OCI-LY1 (cell line): ENCODE data around the gene PRM1.
A peak's percentile ranks its signal among the peaks of the same experiment; 100 is the strongest.

Experiments used
- H2AFZ ChIP-seq: fragments of 200-600 bp; sonication (generic), shearing (Covaris generic); 2 replicates; pipeline ENCODE4 v1.6.0; 2014; ENCODE audit warnings: antibody characterized with exemption, mild to moderate bottlenecking, low read length
- H3F3A ChIP-seq: fragments of 200-600 bp; sonication (generic), shearing (Covaris generic); 2 replicates; pipeline ENCODE4 v1.6.0; 2014; ENCODE audit warnings: mild to moderate bottlenecking, antibody characterized with exemption, low read length, moderate library complexity; ENCODE audit not compliant: insufficient read depth
- H3K27ac ChIP-seq: fragments of 200-600 bp; sonication (generic); 2 replicates; pipeline ENCODE4 v1.5.1; 2014; ENCODE audit warnings: low read length, mixed run types, mild to moderate bottlenecking, low read depth; ENCODE audit not compliant: poor library complexity, severe bottlenecking
- H3K27me3 ChIP-seq: fragments of 200-600 bp; sonication (generic); 2 replicates; pipeline ENCODE4 v1.6.0; 2014; ENCODE audit warnings: antibody characterized with exemption, mild to moderate bottlenecking, low read length, moderate library complexity; ENCODE audit not compliant: insufficient read depth
- H3K36me3 ChIP-seq: fragments of 200-600 bp; sonication (generic); 2 replicates; pipeline ENCODE4 v1.6.1; 2014; ENCODE audit warnings: mild to moderate bottlenecking, antibody characterized with exemption, low read length, moderate library complexity, mixed read lengths; ENCODE audit not compliant: insufficient read depth
- H3K4me1 ChIP-seq: fragments of 200-600 bp; sonication (generic); 2 replicates; pipeline ENCODE4 v1.5.1; 2014; ENCODE audit warnings: mild to moderate bottlenecking, low read length, moderate library complexity; ENCODE audit not compliant: insufficient read depth, severe bottlenecking
- H3K4me2 ChIP-seq: fragments of 200-600 bp; sonication (generic), shearing (Covaris generic); 2 replicates; pipeline ENCODE4 v1.6.1; 2014; ENCODE audit warnings: low read length
- H3K4me3 ChIP-seq: fragments of 200-600 bp; sonication (generic); 2 replicates; pipeline ENCODE4 v1.5.1; 2014; ENCODE audit warnings: low read length, low read depth, mild to moderate bottlenecking, mixed read lengths; ENCODE audit not compliant: poor library complexity, severe bottlenecking
- H3K79me2 ChIP-seq: fragments of 200-600 bp; shearing (Covaris generic); 2 replicates; pipeline ENCODE4 v1.6.1; 2016; ENCODE audit warnings: mixed run types, low read length, mixed read lengths; ENCODE audit not compliant: insufficient read depth
- H3K9ac ChIP-seq: fragments of 200-600 bp; sonication (generic), shearing (Covaris generic); 2 replicates; pipeline ENCODE4 v1.6.1; 2014; ENCODE audit warnings: mild to moderate bottlenecking, low read length, mixed read lengths
- H3K9me2 ChIP-seq: fragments of 200-600 bp; sonication (generic), shearing (Covaris generic); 2 replicates; pipeline ENCODE4 v1.6.1; 2014; ENCODE audit warnings: low read depth, mild to moderate bottlenecking, low read length, mixed read lengths
- H3K9me3 ChIP-seq: fragments of 200-600 bp; shearing (Covaris generic); 2 replicates; pipeline ENCODE4 v1.6.1; 2014; ENCODE audit warnings: low read length, mixed read lengths
- H4K20me1 ChIP-seq: fragments of 200-600 bp; sonication (generic), shearing (Covaris generic); 2 replicates; pipeline ENCODE4 v1.6.0; 2016; ENCODE audit warnings: mild to moderate bottlenecking, low read length; ENCODE audit not compliant: insufficient read depth
- EZH2 ChIP-seq: fragments of 200-600 bp; sonication (generic), shearing (Covaris generic); IDR thresholded peaks from 2 replicates; pipeline ENCODE4 v1.8.0; 2017; ENCODE audit warnings: borderline replicate concordance, mixed run types, mild to moderate bottlenecking, antibody characterized with exemption, low read length, moderate library complexity, mixed read lengths
- TF ChIP-seq, protein P1 (sequence below): fragments of 200-600 bp; sonication (generic), shearing (Covaris generic); IDR thresholded peaks from 2 replicates; pipeline ENCODE4 v1.5.1; 2017; ENCODE audit warnings: mild to moderate bottlenecking, antibody characterized with exemption, low read length, moderate library complexity, mixed read lengths

Gene PRM1

DNA sequence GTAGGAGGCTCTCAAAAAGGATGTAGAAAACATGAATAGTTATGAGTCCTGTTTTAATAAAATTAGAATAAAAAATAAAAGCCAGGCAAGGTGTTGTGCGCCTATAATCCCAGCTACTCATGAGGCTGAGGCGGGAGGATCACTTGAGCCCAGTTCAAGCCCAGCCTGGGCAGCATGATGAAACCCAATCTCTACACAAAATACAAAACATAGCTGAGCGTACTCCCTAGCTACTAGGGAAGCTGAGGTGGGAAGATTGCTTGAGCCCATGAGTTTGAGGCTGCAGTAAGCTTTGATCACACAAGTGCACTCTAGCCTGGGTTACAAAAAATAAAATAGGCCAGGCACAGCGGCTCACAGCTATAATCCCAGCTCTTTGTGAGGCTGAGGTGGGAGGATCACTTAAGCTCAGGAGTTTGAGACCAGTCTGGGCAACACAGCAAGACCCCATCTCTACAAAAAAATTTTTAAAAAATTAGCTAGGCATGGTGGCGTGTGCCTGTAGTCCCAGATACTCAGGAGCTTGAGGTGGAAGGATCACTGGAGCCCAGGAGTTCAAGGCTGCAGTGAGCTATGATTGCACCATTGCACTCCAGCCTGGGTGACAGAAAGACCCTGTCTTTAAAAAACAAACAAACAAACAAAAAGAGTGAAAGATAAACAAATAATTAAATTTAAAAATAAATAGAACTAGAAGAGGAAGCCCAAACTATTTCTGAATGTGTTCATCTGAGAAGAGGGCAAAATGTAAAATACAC is 17.2 kb upstream of the PRM1 start:
- Histone ChIP-seq H3K27me3 (no peaks in the 10 kb centered on the region), H3K4me3 (peak overlapping the region; percentile 18), H3K4me2 (peak overlapping the region; percentile 45), H3K27ac (peak overlapping the region; percentile 98), H4K20me1 (no peaks in the 10 kb centered on the region), H3K36me3 (no peaks in the 10 kb centered on the region), H2AFZ (no peak overlapping the region), H3K9ac (peak overlapping the region; percentile 59), H3K4me1 (peaks cover 74% of the 10 kb centered on the region), H3K9me3 (no peaks in the 10 kb centered on the region), H3K79me2 (no peaks in the 10 kb centered on the region), H3K9me2 (no peaks in the 10 kb centered on the region), H3F3A (peaks cover 8% of the 10 kb centered on the region)
- TF ChIP-seq, protein P1, sequence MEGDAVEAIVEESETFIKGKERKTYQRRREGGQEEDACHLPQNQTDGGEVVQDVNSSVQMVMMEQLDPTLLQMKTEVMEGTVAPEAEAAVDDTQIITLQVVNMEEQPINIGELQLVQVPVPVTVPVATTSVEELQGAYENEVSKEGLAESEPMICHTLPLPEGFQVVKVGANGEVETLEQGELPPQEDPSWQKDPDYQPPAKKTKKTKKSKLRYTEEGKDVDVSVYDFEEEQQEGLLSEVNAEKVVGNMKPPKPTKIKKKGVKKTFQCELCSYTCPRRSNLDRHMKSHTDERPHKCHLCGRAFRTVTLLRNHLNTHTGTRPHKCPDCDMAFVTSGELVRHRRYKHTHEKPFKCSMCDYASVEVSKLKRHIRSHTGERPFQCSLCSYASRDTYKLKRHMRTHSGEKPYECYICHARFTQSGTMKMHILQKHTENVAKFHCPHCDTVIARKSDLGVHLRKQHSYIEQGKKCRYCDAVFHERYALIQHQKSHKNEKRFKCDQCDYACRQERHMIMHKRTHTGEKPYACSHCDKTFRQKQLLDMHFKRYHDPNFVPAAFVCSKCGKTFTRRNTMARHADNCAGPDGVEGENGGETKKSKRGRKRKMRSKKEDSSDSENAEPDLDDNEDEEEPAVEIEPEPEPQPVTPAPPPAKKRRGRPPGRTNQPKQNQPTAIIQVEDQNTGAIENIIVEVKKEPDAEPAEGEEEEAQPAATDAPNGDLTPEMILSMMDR, result no peak

GRCh38 chr16:11297492-11298142 is 16.5 kb upstream of the PRM1 start:
- Histone ChIP-seq H3F3A (peaks cover 8% of the 10 kb centered on the region), H3K36me3 (no peaks in the 10 kb centered on the region), H3K27me3 (no peaks in the 10 kb centered on the region), H3K4me3 (peak overlapping the region; percentile 22), H3K4me2 (peak overlapping the region; percentile 62), H3K9me2 (no peaks in the 10 kb centered on the region), H2AFZ (no peak overlapping the region), H3K79me2 (no peaks in the 10 kb centered on the region), H3K9me3 (no peaks in the 10 kb centered on the region), H3K4me1 (peaks cover 76% of the 10 kb centered on the region), H3K9ac (peak overlapping the region; percentile 59), H3K27ac (peak overlapping the region; percentile 98), H4K20me1 (no peaks in the 10 kb centered on the region)
- TF ChIP-seq, protein P1, result peak; percentile 50
- TF ChIP-seq EZH2, result no peak

DNA sequence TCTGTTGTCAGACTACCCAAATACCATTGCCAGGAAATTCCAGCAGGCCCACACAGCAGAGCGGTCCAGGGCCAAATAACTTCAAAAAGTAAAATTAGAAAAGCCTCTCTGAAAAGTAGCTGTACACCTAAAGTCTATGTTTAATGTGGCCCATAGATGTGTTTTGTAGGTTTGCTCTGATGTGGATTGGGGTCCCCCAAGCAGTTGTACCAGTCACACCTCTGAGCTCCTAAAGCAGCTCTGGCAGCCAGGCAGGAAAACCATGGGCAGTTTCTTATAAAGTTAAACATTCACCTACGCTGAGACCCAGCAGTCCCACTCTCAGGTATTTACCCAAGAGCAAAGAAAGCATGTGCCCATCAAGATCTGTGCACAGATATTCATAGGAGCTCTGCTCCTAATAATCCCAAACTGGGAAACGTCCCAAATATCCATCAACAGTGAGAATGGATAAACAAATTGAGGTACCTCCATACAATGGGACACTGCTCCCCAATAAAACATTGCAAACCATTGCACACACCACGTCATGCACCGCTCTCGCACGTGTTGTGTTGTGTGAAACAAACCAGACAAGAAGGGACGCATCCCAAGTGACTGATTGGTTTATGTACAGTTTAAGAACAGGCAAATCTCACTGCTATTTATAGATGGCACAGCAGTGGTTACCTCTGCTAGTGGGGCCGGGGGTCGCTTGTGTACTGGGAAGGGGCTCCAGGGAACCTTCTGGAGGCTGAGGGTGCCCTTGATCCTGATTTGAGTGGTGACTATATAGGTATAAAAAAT is 15.8 kb upstream of the PRM1 start:
- H3K9me3 ChIP-seq, result no peaks in the 10 kb centered on the region
- H3K36me3 ChIP-seq, result no peaks in the 10 kb centered on the region
- no peaks in the 10 kb centered on the region for H4K20me1 ChIP-seq
- H3K9ac ChIP-seq, result peak overlapping the region; percentile 59
- no peak for TF ChIP-seq EZH2
- TF ChIP-seq, protein P1, result no peak
- H3K4me1 ChIP-seq, result peaks cover 76% of the 10 kb centered on the region
- H2AFZ ChIP-seq, result no peak overlapping the region
- H3K4me2 ChIP-seq, result peak overlapping the region; percentile 62
- no peaks in the 10 kb centered on the region for H3K27me3 ChIP-seq
- peak overlapping the region; percentile 98 for H3K27ac ChIP-seq
- H3K79me2 ChIP-seq, result no peaks in the 10 kb centered on the region
- peaks cover 8% of the 10 kb centered on the region for H3F3A ChIP-seq
- H3K4me3 ChIP-seq, result peak overlapping the region; percentile 22
- H3K9me2 ChIP-seq, result no peaks in the 10 kb centered on the region
